HG03575 (cell line): Measurements from ENCODE around the gene NSG1.

Source experiments
- ATAC-seq: cut with Tn5 transposase; IDR thresholded peaks from one replicate; pipeline ENCODE4 v1.9.1; 2021; ENCODE audit not compliant: unreplicated experiment, insufficient number of reproducible peaks, low FRiP score; ENCODE audit errors: extremely low read depth

The NSG1 gene

GRCh38 chr4:4392501-4393183, 5.7 kb downstream of the NSG1 start:
- ATAC-seq = no peak

- ATAC-seq = no peak
Observed at GRCh38 chr4:4394644-4395043, 7.7 kb downstream of the NSG1 start.

DNA sequence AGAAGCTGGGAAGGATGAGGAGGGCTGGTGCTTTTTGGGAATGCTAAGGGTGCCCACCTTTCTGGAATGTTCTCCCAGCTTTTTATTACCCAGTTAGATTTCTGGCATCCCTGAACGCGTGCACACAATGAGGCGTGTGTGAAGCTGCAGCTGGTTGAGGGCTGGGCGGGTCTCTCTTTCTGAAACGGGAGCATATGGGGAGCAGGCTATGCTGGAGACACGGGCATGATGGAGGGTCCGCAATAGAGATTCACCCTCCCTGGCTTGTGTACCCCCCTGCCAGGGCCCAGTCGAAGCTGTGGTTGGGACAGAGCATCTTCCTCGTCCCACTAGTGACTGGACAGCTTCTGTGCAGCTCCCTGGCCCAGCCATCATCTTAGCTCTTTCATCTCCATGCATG, 8.5 kb downstream of the NSG1 start:
- no peak for ATAC-seq

DNA sequence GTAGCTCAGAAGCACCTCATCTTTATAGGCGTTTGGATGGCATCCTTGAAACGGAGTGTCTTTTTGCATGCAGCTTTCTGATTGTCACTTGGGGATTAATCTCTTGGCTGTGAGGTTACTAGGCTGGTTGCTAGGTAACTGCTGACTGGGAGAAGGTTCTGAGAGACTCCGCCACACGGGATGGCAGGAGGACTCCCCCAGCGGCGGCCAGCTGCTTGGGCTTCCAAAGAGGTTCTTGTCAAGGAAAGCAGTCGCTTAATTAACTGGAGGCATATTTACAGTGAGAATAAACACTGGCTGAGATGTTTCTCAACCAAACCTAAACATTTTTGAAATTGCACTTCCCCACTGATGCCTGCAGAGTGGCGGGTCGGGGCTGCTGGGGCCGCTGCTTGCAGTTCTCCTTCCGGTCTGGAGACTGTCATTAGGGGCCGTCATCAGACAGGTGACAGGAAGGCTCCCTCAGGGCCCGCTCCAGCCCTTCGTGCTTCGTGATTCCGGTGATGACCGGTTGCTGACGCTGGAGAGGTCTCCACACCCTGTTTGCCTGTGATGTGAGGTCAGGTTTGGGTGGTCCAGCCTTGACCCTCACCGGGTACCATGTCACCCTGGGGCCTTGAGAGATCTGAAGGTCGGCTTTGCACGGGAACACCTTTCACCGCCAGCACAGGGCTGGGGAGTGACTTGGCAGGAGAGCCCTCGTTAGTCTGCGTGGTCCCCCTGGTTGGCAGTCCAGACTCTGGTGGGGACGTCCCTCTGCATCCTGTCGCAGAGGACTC, 9.1 kb downstream of the NSG1 start:
- no peak for ATAC-seq

- no peak for ATAC-seq
Observed at GRCh38 chr4:4396628-4397440, 9.9 kb downstream of the NSG1 start.

DNA sequence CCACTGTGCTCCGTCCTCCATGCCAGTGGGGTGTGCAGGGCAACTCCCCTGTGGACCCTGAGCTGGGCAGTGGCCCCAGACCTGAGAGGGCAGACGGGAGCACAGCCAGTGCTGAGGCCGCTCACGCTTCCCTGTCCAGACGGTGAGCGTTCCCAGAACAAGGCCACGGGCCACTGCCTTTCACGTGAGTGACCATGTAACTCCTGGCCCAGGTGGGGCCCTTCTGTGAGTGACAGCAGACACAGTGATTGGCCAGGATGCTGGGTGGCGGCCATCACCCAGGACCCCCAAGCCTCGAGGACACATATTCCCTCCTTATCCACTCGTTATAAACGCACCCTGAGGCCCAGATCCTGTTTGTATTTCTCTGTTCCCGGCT, 10.5 kb downstream of the NSG1 start:
- ATAC-seq = no peak

DNA sequence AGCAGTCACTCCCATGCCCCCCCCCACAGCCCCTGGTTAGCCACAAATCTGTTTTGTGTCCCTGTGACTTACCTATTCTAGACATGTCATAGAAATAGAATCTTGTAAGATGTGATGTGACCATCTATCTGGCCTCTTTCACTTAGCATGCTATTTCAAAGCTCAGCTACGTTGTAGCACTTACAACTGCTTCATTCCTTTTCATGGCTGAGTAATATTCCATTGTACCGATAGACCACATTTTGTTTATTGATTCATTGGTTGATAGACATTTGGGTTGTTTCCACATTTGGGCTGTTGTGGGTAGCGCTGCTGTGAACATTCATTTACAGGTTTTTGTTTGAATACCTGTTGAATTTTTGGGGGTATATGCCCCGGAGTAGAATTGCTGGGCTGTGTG, 11.5 kb downstream of the NSG1 start:
- ATAC-seq = no peak

DNA sequence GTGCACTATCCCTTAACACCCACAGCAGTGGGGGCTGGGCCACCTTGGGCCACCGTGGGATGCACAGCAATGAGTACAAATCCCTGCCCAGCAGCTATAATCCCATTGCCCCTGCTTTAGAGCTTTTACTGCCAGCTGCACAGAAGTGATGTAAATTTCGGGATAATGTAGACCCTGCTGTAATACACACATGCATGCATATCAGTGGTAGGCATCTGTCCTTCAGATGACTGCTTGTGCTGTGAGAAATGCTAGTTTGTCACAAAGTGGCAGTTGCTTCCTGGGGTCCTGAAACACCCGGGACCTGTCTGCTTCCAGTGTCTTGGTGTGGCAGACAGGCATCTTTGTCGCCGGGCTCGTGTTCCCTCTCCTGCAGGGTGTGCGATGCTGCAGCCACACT, 14.1 kb downstream of the NSG1 start:
- no peak for ATAC-seq

DNA sequence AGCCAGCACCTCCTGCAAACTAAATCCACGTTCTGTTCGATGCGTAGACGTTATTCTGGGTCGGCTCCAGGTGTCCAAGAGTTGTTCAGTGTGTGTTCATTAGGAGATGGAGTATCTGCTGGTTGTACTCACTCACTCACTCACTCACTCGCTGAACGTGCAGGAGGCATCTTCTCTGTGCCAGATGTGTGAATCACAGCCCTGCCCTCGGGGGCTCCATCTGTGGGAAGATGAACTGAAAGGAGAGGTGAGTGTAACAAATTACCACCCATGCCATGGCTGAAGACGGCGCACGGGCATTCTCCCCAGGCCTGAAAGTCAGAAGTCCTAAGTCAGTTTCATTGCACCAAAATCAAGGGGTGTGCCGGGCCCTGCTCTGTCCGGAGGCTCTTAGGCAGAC, 16.1 kb downstream of the NSG1 start:
- no peak for ATAC-seq

DNA sequence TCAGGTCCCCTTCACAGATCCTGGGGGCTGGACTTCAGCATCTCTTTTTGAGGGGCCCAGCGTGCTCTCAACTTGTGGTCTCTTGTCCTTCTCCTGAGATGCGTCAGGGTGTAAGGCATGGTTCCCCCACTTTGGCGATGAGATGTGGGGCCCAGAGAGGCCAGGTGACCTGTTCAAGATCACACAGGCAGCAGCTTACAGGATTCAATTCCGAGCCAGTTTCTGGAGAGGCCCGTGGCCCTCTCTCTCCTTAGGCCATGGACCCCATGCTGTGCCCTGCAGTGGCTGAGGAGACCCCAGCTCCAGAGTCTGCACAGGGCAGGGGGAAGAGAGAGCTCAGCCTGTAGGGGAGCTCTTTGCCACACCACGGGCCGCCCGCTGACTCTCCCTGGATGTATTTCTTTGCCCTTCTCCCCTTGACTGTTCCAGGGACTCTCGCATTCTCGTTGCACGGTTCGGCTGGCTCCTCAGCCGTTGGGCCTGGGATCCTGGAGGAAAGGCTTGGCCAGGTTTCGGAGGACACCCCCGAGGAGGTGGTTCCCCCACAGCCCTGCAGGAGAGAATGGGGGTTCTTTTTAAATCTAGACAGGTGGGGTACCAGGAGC, 18.6 kb downstream of the NSG1 start:
- no peak for ATAC-seq

GRCh38 chr4:4406455-4407298, 19.8 kb downstream of the NSG1 start:
- ATAC-seq = no peak

DNA sequence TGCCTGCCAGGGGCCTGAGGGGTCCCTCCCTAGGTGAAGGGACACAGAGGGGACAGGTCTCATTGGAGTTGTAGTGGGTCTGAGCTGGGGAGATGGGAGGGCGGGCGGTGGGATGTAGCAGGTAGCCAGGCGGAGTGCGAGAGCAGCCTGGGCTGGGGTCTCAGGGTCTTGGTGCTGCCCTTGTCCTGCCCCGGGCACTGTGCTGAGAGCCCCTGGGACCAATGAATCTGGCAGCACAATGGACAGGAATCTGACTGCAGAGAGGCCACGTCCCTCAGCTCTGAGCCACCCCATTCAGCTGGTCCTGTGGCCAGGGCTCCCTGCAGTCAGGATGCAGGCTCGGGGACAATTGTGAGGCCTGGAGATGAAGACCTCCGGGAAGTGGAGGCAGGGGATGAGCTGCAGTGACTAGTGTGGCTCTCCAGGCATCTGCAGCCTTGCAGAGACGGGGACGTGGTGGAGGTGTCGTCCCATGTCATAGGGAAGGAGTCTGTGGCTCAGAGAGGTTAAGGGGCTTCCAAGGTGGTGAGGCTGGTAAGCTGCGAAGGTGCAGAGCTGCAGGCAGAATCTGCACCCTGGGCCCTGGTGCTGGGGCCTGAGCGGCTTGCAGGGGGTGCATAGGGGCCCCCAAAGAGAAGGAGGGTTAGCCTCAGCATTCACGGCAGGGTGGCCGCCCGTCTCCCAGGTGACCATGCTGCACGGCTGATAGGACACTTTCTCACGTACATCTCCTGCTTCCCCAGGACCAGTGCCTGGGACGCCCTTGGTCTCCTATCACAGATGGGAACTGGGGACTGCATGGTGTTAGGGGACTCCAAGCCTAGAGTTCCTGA, 20.6 kb downstream of the NSG1 start:
- ATAC-seq = no peak

DNA sequence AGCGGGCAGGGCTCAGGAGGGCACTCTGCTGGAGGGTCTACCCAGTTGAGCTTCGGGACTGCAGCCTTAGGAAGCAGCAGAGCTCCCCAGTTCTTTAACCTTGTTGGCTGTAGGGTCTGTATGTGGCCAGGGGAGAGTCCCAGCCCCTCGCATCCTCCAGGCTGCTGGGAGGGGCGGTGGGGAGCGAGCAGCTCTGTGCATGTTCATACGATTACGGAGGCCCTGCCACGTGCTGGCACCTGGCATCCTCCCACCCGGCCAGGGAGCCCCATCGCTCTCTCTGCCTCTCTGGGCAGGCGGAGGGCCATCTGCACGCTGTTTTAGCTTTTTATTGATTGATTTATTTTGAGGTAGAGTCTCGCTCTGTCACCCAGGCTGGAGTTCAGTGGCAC, 21.2 kb downstream of the NSG1 start:
- ATAC-seq = no peak

GRCh38 chr4:4408576-4409335, 21.9 kb downstream of the NSG1 start:
- ATAC-seq = no peak

GRCh38 chr4:4409416-4410115, 22.7 kb downstream of the NSG1 start:
- ATAC-seq = no peak

DNA sequence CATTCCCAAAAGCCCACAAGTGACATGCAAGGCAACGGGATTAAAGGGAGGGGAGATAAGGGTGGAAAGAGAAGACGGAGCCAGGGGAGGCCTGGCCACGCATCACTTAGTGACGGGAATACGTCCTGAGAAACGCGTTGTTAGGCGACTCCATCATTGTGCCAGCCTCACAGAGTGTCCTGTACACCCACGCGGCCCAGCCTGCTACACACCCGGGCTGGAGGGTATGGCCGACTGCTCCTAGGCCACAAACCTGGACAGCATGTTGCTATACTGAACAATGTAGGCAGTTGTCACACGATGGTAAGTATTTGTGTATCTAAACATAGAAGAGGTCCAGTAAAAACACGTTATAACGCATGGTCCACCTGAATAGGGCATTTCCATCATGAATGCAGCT, 23.4 kb downstream of the NSG1 start:
- no peak for ATAC-seq

DNA sequence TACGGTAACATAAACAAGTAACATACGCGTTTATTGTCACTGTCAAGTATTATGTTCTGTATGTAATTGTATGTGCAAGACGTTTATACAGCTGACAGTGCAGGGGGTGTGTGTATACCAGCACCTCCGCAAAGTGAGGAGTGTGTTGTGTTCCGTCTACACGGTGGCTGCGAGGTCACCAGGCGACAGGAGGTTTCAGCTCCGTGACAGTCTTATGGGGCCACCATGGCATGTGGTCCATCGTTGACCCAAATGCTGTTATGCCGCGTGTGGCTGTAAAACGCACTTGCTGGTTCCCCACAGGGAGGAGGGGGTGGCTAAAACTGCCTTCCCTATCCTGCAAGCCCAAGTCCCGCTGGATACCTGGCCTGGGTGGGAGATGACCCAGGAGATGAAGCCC, 25.0 kb downstream of the NSG1 start:
- no peak for ATAC-seq
